ENCODE results near the gene LPP.

DNA sequence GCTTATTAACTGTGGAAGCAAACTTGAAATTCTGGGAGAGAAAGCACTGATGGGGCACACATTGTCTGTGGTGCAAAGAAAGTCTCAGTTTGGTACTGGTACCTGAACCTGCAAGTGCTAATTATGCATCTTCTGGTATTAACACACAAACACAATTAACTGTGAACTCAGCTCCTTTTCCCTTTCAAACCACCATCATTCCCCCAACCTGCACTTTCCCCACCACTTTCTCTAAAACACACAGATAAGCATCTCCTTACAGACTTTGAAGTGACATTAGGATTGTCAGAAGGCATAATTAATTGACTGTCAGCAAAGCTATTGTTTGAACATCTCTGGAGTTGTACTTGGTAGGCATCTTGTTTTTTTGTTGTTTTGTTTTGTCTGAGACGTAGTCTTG, 565.6 kb downstream of the LPP start:
- TF ChIP-seq CTCF (IDR thresholded peaks at IDR 0.05; ENCODE audit: low read depth, low read length, poor library complexity, severe bottlenecking) (no peak), EZH2phosphoT487 (IDR thresholded peaks at IDR 0.05; ENCODE audit: borderline replicate concordance, low read length) (no peak)
